ENCODE data around the gene ACOXL.
"Not testable (repeated sequence)": the region's sequence is repeated elsewhere in the genome, so short reads cannot be mapped to it uniquely, and the experiment has no call there.

ACOXL gene

DNA sequence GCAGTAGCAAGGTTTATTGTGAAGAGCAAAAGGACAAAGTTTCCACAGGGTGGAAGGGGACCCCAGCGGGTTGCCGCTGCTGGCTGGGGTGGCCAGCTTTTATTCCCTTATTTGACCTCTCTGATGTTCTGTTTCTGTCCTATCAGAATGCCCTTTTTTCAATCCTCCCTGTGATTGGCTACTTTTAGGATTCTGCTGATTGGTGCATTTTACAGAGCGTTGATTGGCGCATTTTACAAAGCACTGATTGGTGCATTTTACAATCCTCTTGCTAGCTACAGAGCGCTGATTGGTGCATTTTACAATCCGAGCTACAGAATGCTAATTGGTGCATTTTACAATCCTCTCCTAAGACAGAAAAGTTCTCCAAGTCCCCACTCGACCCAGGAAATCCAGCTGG, 123.5 kb downstream of the ACOXL start:
- not testable (repeated sequence) for DNase-seq (ENCODE audit: low read depth, low spot score)

DNA sequence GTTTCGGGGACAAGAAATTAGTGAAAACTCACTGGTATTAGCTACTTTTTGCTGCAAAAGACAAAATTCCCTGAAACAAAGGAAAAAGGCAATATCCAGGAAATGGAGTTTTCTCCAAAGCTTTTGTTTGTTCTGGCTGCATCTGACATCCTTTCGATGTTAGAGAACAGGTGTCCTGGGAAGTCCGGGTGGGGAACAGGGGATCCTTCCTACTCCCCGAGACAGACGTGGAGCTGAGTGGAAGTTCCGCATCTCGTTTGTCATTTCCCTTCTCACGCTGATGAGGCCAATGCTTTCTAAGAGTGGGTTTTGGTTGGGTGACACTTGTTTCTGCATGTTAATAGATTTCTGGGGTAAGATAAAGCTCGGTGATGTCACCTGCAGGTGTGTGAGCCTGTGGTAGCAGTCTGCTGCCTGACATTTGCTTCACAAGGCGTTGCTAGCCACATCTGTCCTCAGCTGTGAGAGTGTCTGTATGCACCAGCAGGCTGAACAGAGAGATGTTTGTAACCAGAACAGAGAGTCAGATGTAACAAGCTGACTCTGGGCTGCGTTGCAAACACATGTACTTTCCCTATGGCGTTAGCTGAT, 125.9 kb downstream of the ACOXL start:
- no peak for DNase-seq (ENCODE audit: low read depth, low spot score)

DNA sequence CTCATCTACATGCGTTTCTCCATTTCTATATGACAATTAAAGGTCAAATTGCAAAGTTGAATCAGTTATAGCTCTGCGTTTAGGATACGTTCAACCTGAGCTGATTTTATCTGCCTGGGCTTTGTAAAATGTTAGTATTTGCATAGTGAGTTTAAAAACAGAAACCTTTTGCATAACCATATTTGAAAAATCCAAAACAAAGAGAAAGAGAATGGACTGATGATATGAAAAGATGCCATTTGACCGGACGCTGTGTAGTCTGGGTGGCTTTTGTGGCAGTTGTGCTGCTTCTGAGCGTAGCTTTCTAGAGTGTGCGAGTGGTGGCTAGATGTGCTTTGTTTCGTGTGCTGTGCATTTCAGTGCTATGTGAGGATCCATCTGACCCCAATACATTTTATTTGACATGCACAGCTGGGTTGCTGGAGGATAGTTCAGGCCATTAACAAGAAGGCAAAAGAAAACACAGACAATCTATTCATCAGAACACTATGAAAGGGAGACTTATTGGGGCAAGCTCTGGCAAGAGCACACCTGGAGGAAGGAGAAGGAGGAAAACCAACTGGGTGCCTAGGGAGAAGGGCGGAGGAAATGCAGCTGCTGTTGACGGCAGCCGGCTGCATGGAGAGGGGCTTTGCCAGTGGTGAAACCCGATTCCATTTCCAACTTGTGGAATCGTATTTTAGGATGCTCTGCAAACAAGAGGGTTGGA, 126.8 kb downstream of the ACOXL start:
- no peak for DNase-seq (ENCODE audit: low read depth, low spot score)

DNA sequence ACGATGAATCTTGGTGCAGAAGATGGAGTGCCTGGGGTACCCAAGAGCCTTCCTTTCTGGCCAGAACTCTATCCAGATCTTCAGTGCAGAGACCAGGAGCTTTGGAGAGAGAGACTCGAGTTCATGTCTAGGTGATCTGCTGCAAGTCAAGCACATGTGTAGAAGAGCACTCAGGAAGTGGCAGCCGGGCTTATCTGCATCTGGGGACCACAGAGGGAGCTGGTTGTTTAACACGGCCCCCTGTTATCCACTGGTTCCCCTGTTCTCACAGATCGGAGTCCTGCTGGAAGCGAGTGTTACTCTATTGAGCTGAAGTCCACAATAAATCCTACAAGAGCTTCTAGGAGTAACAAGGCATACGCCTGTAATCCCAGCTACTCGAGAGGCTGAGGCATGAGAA, 128.3 kb downstream of the ACOXL start:
- DNase-seq (ENCODE audit: low read depth, low spot score), result no peak

DNA sequence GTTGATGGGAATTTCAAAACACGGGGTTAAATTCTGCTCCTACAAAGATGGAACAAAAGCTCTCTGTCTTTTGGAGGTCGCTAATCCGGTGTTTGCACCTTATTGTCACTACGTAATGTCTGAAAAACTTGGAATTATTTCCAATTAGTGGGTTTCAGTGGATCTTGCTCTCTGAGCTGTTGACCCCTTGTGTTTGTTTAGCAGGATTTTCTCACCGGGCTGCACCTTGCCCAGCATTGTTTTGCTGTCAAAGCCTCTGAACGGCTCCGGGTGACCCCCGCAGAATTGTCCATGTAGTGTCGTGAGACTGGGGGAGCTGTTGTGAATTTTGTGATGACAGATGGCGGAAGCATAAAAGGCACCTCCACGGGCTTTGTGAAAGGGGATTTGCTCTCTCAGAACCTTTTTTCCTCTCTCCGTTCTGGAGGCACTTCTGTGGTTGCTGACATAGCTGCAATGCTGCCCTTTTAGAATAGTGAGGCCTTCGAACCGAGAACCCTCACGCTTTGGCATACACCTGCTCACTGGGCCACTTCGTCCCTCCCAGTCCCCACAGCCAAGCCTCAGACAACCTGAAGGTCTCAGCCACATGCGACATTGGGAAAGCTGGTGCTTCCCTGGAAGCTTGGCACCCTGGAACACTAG, 129.4 kb downstream of the ACOXL start:
- no peak for DNase-seq (ENCODE audit: low read depth, low spot score)

DNA sequence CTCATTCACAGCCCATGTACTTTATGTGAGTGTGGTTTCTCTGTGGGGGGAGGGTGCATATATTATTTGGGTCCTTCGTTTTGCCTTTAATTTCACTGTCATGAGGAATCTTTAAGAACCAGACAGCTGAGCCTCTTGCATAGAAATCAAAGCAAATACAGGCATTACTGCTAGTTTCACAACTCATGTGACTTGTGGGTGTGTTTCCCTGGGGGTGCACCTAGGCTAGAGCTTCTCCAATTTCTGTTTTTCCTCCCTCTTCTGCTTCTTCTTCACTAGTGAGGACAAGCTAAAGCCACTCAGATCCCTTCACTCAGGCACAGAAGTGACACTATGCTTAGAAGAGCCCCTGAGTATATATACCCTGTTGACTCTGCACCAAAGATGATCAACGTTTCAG, 131.4 kb downstream of the ACOXL start:
- no peak for DNase-seq (ENCODE audit: low read depth, low spot score)

DNA sequence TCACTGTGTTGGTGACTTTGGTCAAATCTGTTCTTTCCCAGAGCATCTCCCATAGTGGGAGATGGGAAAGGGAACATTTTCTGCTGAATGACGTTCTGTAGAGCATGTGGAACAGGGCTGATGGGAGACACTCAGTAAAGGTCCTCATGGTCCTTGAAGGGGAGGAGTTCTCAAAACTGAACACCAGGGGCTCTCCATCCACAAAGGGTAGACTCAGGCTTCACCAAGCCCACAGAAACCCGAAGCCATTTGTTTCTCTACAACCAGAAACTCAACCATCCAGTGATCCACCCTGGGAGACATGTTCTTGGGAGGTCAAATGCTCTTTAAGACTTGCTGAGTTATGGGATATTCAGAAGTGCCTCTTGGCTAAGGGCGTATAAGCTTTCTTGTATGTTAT, 131.8 kb downstream of the ACOXL start:
- no peak for DNase-seq (ENCODE audit: low read depth, low spot score)

DNA sequence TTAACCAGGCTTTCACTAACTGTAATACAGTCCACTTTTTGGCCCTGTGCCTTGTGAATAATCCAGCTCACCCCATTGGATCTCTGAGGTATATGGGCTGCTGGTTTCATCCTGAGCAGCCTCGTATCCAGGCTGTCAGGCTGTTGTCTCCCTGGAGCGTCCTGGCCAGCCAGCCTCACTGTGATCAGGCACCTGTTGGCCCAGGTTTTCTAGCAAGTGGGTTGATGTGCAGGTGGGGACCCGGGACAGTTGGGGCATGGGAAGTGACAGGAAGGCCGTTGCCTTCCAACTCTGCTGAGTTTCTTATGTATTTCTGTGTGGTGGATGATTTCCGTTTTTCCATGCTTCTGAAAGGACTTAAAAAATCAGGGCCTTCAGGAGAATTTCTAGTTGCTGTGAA, 132.4 kb downstream of the ACOXL start:
- no peak for DNase-seq (ENCODE audit: low read depth, low spot score)

DNA sequence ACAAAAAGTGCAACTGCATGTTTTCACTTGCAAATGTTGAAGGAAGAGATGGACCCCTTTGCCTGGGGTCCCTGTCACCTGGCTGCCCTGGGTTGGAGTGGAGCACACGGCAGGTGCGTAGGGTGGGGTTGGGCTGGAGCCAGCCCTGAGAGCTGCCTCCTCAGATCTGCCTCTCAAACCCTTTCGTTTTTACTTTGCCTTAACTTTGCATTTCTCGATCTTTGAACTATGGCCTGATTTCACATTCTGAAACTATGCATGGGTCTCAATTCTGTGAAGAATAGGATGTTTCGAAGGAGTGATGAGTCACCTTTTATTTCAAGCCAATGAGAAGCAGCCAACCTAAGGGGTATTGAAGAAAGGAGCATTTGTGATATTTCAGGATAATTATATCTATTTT, 132.8 kb downstream of the ACOXL start:
- no peak for DNase-seq (ENCODE audit: low read depth, low spot score)

DNA sequence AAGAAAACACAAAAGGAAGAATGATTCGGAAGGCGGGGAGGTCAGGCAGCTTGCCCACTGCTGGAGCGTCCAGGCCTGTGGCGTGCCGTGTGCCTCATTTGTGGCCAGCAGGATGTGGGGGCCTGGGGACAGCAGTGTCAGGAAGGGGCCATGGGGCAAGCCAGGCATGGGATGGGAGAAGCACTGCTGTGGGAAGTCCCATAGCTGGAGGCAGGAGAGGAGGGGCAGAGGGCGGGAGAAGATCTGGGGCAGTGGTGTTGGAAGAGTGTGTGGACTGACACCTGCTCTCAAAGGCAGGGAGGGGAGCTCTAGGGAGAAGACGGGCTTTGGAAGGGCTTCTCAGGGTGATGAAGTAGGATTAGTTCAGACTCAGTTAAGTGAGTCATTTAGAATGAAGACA, 133.7 kb downstream of the ACOXL start:
- no peak for DNase-seq (ENCODE audit: low read depth, low spot score)

DNA sequence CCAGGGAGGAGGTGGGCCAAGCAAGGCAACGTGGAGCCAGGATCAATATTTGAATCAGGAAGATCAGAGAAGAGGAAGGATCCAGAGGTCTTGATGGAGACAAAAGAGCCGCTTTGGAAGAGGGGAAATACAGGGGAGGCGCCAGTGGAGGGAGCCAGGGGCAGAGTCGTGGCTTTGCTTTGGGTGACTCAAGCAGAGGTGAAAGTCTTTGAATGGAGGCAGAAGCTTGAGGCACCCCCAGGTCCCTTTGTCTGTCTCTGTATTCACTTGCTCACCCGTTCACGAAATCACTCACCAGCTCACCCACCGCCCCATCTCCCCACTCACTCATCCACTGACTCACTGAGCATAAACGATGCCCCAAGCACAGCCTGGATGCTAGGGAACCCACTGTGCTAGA, 134.1 kb downstream of the ACOXL start:
- no peak for DNase-seq (ENCODE audit: low read depth, low spot score)

DNA sequence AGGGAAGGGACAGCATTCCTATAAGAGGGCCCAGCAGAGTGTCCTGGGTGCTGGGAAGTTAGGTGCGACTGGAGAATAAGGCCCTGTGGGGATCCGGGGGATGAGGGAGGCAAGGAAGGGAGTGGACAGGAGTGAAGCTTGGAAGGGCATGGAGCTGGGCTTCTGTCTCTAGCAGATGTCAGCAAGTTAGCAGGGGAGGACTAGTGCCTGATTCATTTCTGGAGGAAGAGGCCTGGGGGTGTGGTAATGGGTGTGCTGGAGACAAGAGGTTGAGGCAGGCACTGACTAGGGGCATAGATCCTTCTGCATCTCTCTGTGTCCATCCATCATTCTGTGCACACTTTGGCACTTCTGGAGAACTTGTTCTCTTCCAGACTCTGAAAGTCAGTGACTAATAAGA, 134.7 kb downstream of the ACOXL start:
- DNase-seq (ENCODE audit: low read depth, low spot score), result no peak

DNA sequence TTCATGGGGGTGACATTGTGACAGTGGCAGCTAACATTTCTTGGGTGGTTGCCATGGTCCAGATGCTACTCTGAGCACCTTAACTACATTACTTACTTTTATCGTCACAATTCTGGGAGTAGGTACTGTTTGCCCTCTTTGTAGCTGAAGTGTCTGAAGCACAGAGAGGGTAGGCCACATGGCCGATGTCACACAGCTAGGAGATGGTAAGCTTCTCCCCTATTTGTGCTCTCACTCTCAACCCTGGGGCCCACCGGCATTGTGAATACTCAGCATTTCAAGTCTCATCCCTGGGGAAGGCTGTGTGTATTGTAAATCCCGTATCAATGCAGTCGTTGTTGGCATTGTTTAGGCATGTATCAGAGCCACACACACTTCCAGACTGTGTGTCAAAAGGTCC, 136.6 kb downstream of the ACOXL start:
- no peak for DNase-seq (ENCODE audit: low read depth, low spot score)

DNA sequence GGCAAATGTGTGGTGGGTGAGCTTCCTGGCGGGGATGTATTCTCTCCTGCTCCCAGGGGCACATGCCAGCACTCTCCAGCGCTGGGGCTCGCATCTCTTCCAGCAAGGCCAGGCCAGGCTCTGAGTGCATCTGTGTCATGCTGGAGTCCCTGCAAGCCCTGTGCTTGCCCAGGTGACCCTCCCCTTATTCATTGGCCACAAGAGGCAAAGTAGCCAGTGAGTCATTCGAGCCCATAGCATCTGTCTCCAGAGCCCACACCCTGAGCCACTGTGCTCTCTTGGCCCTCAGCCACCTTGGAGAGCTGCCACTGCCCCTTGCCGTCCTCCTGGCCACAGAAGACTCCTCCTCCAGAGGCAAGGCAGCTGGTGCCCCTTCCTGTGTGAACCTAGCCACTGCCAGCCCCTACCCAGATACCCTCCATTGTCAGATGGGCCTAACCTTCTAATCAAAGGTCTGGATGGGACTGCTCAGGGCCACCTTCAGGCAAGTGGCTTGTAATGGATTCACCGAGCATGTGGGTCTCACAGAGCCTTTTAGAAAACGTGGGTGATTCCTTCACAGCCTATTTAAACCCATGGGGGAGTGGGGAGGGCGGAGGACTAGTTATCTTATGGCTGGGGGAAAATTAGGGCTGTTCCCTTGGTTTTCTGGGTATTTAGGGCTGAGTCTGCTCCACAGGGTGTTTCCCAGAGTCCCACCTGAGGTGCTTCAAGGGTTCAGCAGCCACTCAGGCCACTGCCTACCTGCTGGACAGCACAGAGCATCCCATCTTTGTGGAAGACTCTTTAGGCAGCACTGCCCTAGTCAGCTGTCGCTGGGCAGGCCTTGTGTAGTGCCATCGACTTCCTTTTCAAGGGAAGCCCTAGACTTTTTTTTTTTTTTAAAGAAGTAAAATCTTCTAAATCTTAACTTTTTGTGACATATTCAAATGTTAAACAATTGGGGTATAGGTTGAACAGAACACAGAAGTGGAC, 137.4 kb downstream of the ACOXL start:
- peak; percentile 26 for DNase-seq (ENCODE audit: low read depth, low spot score)

DNA sequence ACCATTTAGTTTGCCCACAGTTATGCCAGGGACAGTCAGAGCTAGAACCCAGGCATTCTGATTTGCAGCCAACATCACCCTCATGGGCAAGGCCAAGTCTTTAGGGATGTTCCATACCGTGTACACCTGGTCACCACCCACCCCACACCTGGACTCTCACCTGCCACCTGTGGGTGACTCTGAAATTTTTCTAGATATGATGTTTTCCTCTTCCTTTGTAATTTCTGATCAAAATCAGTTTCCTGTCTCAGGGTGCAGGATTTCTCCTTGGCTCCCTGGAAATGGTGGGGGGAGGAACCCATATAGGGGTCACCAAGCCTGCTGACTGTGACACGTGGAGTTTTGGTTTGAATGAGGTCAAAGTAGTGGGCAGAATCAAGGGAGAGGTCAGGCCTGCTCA, 138.2 kb downstream of the ACOXL start:
- no peak for DNase-seq (ENCODE audit: low read depth, low spot score)

DNA sequence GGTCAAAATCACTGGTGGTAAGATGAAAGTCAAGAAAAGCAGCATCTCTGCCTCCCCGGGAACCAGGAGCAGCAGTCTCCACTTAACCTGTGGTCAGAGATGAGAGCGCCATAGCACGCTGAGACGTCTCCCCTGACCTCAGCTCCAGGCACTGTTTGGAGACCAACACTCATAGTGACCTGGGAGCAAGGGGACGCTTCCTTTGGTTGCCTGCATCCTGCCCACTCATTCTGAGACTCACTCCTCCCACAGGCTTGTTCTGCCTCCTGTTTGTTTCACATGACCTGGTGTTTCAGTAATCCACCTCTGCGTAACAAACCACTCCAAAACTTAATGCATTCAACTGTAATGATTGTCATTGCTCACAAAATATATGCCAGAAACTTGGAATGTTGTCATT, 139.3 kb downstream of the ACOXL start:
- DNase-seq (ENCODE audit: low read depth, low spot score), result no peak

DNA sequence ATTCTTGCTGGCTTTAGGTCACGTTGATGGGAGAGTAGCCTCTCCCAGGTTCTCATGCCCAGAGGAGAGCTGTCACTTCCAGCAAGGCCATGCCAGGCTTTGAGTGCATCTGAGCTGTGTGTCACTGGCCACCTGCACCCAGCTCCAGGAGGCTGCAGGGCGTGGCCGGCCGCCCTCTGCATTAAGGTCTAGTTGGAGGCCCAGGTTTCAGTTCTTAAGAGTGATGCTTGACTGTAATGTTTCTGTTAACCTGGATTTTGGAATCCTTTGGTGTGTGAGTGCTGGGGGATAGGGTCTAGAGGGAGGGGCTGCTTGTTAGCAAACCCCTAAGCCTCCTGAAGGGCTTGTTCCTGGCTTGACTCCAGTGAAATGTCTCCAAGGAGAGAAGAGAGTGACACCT, 140.1 kb downstream of the ACOXL start:
- no peak for DNase-seq (ENCODE audit: low read depth, low spot score)

DNA sequence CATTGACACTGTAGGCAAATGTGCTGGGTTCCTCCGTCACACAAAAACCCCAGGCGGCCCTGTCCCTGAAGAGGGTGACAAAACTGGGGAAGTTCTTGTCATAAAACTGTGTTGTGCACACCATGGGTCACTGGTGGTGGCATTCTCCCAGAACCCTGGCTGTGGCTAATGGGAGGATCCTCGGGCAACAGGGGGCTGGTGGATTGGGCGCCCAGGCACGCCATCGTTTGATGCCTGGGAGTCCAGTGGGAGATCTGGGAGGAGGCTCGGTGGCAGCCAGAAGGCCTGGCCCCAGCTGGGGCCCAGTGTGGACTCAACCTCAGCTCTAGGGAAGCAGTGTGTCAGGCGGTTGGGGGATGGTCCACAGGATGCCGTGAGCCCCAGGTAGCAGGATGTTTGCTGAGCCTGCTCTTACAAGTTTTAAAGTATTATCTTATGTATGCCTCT, 140.7 kb downstream of the ACOXL start:
- DNase-seq (ENCODE audit: low read depth, low spot score), result no peak

DNA sequence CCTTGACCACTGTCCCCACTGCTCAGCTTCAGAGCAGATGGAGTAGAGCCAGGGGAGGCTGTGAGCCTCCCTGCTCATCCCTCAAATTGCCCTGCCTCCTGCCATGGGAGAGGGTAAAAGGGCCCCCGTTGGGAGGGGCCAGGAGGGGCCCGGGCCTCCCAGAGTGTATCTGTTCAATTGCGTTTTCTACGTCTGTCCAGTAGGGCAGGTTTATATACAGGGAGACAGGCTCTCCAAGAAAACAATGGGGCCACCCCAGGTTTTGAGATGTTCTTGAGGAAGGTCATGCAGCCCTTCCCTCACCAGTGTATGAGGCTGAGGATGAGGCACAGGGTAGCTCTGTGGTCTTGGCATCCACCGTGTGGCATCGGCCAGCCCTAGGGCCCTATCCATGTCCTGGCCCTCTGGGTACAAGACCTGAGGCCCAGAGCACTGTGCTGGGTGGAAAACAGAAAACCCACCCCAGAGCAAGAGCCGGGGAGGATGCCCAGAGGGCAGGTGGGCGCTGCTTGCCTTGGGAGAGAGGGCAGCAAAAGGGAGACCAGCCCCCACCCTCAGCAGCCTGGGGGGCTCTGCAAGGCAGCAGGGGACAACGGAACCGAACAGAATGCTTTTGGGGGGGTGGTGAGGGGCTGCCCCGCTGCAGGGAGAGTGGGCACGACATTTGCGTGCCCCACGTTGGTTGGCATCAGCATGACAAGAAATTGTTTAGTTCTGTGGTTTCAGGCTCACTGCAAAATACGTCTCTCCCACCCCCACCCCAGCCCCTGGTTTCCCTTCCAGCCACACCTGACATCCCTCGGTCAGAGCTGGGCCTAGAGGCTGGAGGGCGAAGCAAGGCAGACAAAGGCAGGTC, 141.5 kb downstream of the ACOXL start:
- DNase-seq (ENCODE audit: low read depth, low spot score), result no peak

DNA sequence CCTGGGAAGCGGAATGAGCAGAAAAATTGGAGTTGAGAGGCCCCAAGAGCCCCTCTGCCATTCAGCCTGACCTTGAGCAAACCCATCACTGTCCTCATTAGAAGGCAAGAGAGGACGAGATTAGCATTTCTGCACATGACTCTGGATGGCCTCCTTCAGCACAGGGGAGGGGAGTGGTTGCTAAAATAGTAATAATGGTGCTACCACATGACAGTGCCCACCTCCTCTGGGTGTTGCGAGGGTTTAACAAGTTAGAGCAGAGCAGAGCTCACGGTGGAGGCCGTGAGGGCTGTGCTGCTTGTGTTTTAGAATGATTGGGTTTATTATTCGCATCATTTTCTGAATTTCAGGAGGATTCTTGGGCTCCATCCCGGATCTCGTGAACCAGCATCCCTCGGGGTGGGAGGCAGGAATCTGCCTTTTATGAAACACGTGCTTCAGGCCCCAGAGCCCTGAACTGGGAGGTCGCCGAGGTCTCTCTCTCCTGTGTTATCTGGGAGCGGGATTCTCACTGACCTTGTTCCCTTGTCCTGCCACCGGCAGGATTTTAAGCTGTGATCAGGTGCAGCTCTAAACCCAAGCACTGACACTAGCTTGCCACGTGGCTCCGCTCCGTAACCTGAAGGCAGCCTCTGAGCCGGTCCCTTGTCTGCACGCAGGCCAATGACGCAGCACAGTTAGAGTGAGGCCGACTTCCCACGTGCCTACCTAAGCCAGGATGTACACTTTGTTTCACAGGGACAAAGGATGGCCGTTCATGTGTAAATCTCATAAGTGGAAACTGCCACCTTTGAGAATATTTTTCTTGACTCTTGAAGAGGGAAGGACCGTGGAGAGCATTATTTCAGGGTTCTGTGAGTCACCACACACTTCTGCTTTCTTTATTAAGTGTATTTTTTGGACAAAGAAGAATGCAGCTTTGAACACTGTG, 142.3 kb downstream of the ACOXL start:
- no peak for DNase-seq (ENCODE audit: low read depth, low spot score)
